Neuronal stem cell (in vitro differentiated cells): ENCODE results near the gene CACNB4.

ENCODE experiments used
- DNase-seq: peaks from one replicate; pipeline ENCODE4 v3.0.0-alpha.2; 2013; ENCODE audit warnings: low spot score
- H2AFZ ChIP-seq: one replicate; pipeline ENCODE4 v1.6.1; 2013; ENCODE audit warnings: mild to moderate bottlenecking, low read length, inconsistent platforms
- H2AK5ac ChIP-seq: 2 replicates; pipeline ENCODE4 v1.6.1; 2013; ENCODE audit warnings: low read depth, mild to moderate bottlenecking, inconsistent platforms, low read length, moderate library complexity, mixed read lengths
- H2BK120ac ChIP-seq: 2 replicates; pipeline ENCODE4 v1.6.1; 2013; ENCODE audit warnings: low read depth, mild to moderate bottlenecking, inconsistent platforms, low read length, moderate library complexity, mixed read lengths
- H2BK12ac ChIP-seq: one replicate; pipeline ENCODE4 v1.6.1; 2013; ENCODE audit warnings: low read length, inconsistent platforms
- H2BK15ac ChIP-seq: 2 replicates; pipeline ENCODE4 v1.6.1; 2013; ENCODE audit warnings: mild to moderate bottlenecking, low read length, inconsistent platforms, mixed read lengths
- H2BK5ac ChIP-seq: one replicate; pipeline ENCODE4 v1.6.1; 2013; ENCODE audit warnings: inconsistent platforms, mild to moderate bottlenecking, low read length, moderate library complexity
- H3K14ac ChIP-seq: one replicate; pipeline ENCODE4 v1.6.1; 2013; ENCODE audit warnings: low read length, inconsistent platforms
- H3K18ac ChIP-seq: 2 replicates; pipeline ENCODE4 v1.6.1; 2013; ENCODE audit warnings: low read length, inconsistent platforms
- H3K23ac ChIP-seq: 2 replicates; pipeline ENCODE4 v1.6.1; 2013; ENCODE audit warnings: low read depth, mild to moderate bottlenecking, mixed read lengths, low read length, inconsistent platforms; ENCODE audit not compliant: poor library complexity
- H3K27ac ChIP-seq: replicated peaks from 3 replicates; pipeline ENCODE4 v1.5.1; 2013; ENCODE audit warnings: low read length, inconsistent platforms
- H3K27me3 ChIP-seq, 3 experiments: 2 replicates each; pipeline ENCODE4 v1.6.1; 2013; ENCODE audit warnings: low read length in 3 of 3, mild to moderate bottlenecking in 2 of 3, inconsistent platforms in 1 of 3, low read depth in 1 of 3, mixed read lengths in 1 of 3, moderate library complexity in 1 of 3; ENCODE audit not compliant: control insufficient read depth in 3 of 3, insufficient read depth in 3 of 3
- H3K36me3 ChIP-seq, 2 donors: replicated peaks in 1 of 2; 2 replicates each; pipeline ENCODE4 v1.6.1; 2013; ENCODE audit warnings: low read length in 2 of 2; ENCODE audit not compliant: control insufficient read depth in 2 of 2, insufficient read depth in 2 of 2
- H3K4ac ChIP-seq: 2 replicates; pipeline ENCODE4 v1.6.1; 2013; ENCODE audit warnings: inconsistent platforms, mild to moderate bottlenecking, low read length, moderate library complexity
- H3K4me1 ChIP-seq, 2 donors: 1 replicate in 1 of 2; 2 replicates in 1 of 2; pipeline ENCODE4 v1.6.1; 2013; ENCODE audit warnings: low read length in 2 of 2, low read depth in 1 of 2; ENCODE audit not compliant: control insufficient read depth in 2 of 2, insufficient read depth in 1 of 2
- H3K4me2 ChIP-seq: one replicate; pipeline ENCODE4 v1.6.1; 2013; ENCODE audit warnings: mild to moderate bottlenecking, low read length, inconsistent platforms; ENCODE audit not compliant: insufficient read depth, poor library complexity, severe bottlenecking
- H3K4me3 ChIP-seq, 2 donors: 2 replicates each; pipeline ENCODE4 v1.5.1; 2013; ENCODE audit warnings: low read length in 2 of 2, mild to moderate bottlenecking in 2 of 2, inconsistent platforms in 1 of 2, moderate library complexity in 1 of 2
- H3K79me1 ChIP-seq: one replicate; pipeline ENCODE4 v1.6.1; 2013; ENCODE audit warnings: low read depth, mild to moderate bottlenecking, inconsistent platforms, low read length, moderate library complexity
- H3K9ac ChIP-seq: one replicate; pipeline ENCODE4 v1.6.1; 2013; ENCODE audit warnings: mild to moderate bottlenecking, low read depth, low read length, inconsistent platforms; ENCODE audit not compliant: poor library complexity
- H3K9me3 ChIP-seq, 2 donors: replicated peaks in 1 of 2; 2 replicates each; pipeline versions ENCODE3 to v1.6.1; 2013; ENCODE audit warnings: low read length in 2 of 2, mild to moderate bottlenecking in 2 of 2, inconsistent platforms in 1 of 2, low read depth in 1 of 2, mixed read lengths in 1 of 2, moderate library complexity in 1 of 2; ENCODE audit not compliant: control insufficient read depth in 2 of 2, insufficient read depth in 1 of 2
- H4K8ac ChIP-seq: one replicate; pipeline ENCODE4 v1.6.1; 2013; ENCODE audit warnings: low read depth, mild to moderate bottlenecking, inconsistent platforms, low read length, moderate library complexity
- H4K91ac ChIP-seq: one replicate; pipeline ENCODE4 v1.6.1; 2013; ENCODE audit warnings: low read length, low read depth, mild to moderate bottlenecking, inconsistent platforms; ENCODE audit not compliant: poor library complexity
- WGBS, 2 donors: extraction: QIAGEN DNeasy Blood & Tissue Kit; methylation state at CpG; one replicate each; pipeline ENCODE4 v1.1.7; 2013; ENCODE audit warnings: missing lambda C conversion rate in 2 of 2, mixed read lengths in 1 of 2; ENCODE audit not compliant: insufficient read length in 2 of 2, insufficient replicate concordance in 1 of 2; ENCODE audit errors: extremely low coverage in 2 of 2; 5-methylcytosine and 5-hydroxymethylcytosine counted together

The CACNB4 gene

DNA sequence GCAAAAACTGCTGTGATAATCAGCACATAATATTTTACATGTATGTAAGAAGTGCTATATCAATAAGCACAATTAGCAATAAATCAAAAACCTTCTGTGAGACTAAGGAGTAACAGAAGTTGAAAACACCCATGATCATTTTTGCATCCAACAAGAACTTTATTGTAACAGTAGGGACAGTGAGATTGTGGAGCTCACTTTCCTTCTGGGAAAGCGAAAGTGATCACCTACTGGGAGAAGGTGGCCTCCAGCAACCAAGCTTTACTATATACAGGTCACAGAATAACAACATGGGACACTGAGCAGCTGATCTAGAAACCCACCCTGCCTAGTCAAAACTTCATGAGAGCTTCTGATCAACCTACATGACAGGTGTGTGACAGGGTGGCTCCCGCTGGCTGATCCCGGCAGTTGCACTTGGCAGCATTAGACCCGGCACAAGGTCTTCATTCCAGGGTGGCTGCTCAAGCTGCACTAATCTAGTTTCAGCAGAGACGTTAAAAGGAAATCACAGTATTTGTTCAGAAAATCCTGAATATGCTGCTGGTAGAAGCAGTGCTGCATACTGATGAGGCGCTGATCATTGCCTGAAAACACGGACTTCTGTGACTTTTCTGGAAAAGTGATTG is 207.2 kb downstream of the CACNB4 start:
- H4K91ac ChIP-seq = no peak overlapping the region
- H3K27ac ChIP-seq = no peak overlapping the region
- no peak overlapping the region for H3K4me2 ChIP-seq
- H3K9ac ChIP-seq = no peak overlapping the region
- peaks cover 0 to 1% of the 10 kb centered on the region in 2 donors for H3K36me3 ChIP-seq
- H2BK12ac ChIP-seq = no peak overlapping the region
- H3K79me1 ChIP-seq = no peaks in the 10 kb centered on the region
- H4K8ac ChIP-seq = no peak overlapping the region
- H3K9me3 ChIP-seq = peaks cover 2 to 6% of the 10 kb centered on the region in 2 donors
- no peak overlapping the region for H2AK5ac ChIP-seq
- H3K4ac ChIP-seq = no peak overlapping the region
- H2BK120ac ChIP-seq = no peak overlapping the region
- no peak overlapping the region for H3K18ac ChIP-seq
- H2BK5ac ChIP-seq = no peak overlapping the region
- H3K4me1 ChIP-seq = peaks cover 0 to 7% of the 10 kb centered on the region in 2 donors
- no peaks in the 10 kb centered on the region for H3K27me3 ChIP-seq
- WGBS, 2 donors = no CpG with 5 or more reads among the region's 7 CpGs
- no peak for DNase-seq
- no peak overlapping the region for H3K23ac ChIP-seq
- no peak overlapping the region for H3K14ac ChIP-seq
- no peak overlapping the region for H2BK15ac ChIP-seq
- no peak overlapping the region for H3K4me3 ChIP-seq
- no peak overlapping the region for H2AFZ ChIP-seq

DNA sequence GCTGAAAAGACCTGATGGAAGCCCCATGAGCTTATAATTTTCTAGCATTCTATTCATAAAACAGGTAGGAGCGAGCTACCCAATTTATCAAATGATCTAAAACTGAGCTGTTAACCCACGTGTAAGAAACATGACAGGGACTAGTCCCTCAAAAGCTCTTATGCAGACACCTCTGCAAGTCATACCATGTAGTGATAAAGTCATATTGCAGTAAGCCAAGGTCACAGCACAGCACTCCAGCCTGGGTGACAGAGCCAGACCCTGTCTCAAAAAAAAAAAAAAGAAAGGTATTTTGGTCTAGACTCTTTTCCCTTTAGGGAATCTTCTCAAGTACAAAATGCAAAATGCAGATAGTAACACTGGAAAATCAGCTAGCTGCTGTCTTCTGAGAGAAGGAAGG is 211.7 kb downstream of the CACNB4 start:
- Histone ChIP-seq H3K18ac (no peak overlapping the region), H2BK15ac (no peak overlapping the region), H2AK5ac (no peak overlapping the region), H3K9ac (no peak overlapping the region), H2BK120ac (no peak overlapping the region), H2BK5ac (no peak overlapping the region), H2AFZ (no peak overlapping the region), H3K9me3 (no peaks in the 10 kb centered on the region), H4K8ac (no peak overlapping the region), H4K91ac (no peak overlapping the region), H3K23ac (no peak overlapping the region), H3K27me3 (no peaks in the 10 kb centered on the region), H3K4ac (no peak overlapping the region), H3K4me2 (no peak overlapping the region), H3K27ac (no peak overlapping the region), H3K4me1 (peaks cover 0 to 7% of the 10 kb centered on the region in 2 donors), H3K36me3 (peaks cover 0 to 6% of the 10 kb centered on the region in 2 donors), H3K79me1 (no peaks in the 10 kb centered on the region), H2BK12ac (no peak overlapping the region), H3K4me3 (no peak overlapping the region), H3K14ac (no peak overlapping the region)
- DNase-seq = no peak
- WGBS, 2 donors = no CpG with 5 or more reads among the region's 2 CpGs

DNA sequence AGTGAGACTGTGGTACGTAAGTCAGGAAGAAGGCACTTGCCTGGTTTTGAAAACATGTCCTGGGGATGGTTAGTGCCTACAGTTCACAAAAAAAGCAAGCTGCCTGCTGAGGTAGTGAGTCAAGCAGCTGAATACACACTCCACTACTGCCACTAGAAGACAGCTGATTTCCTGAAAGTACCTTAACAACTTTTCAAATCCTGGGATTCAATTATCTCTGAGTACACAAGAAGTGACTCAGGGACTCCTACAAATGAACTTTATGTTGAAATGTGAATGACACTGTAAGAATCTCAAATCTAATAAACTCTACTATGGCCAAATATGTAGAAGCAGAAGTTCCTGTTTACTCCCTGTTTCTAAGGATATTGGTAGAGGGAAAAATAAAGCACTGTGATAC is 212.6 kb downstream of the CACNB4 start:
- Histone ChIP-seq H4K8ac (no peak overlapping the region), H3K14ac (no peak overlapping the region), H3K36me3 (peaks cover 0 to 7% of the 10 kb centered on the region in 2 donors), H4K91ac (no peak overlapping the region), H3K4me2 (no peak overlapping the region), H3K23ac (no peak overlapping the region), H3K79me1 (no peaks in the 10 kb centered on the region), H3K9me3 (no peaks in the 10 kb centered on the region), H3K4ac (no peak overlapping the region), H3K18ac (no peak overlapping the region), H3K4me3 (no peak overlapping the region), H2BK15ac (no peak overlapping the region), H2BK12ac (no peak overlapping the region), H2BK120ac (no peak overlapping the region), H2AFZ (no peak overlapping the region), H3K9ac (no peak overlapping the region), H3K27me3 (no peaks in the 10 kb centered on the region), H3K4me1 (no peaks in the 10 kb centered on the region), H3K27ac (no peak overlapping the region), H2AK5ac (no peak overlapping the region), H2BK5ac (no peak overlapping the region)
- WGBS, 2 donors = no CpG with 5 or more reads among the region's 1 CpG
- DNase-seq = no peak

DNA sequence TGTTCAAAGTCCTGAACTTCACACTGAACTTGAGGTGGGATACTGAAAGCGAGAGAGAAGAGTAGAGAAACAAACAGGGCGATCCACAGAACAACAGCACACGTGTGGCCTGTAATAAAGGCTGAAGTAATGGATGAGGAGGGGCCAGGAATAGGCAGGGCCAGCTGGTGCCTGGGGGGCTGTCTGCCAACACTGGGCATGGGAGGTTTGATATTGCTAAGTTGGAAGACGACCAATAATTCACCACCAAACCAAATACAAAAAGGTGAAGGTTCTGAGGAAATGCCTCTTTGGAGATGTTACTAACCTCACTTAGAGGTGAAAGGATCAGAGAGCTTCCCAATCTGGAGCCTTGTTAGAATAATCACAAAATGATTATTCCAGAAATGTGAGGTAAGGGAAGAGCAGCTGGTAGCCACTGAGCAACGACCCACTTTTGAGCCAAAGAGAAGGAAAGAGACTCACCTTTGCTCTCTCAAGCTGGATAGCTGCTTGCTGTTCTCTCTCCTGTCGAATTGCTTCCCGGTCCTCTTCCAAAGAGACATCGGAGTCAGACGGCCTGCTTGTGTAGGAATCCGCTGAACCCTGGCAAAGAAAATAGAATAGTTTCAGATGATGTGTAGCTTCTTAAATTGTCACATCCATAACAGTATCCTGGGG is 215.9 kb downstream of the CACNB4 start:
- Histone ChIP-seq H3K27me3 (no peaks in the 10 kb centered on the region), H3K4me1 (no peaks in the 10 kb centered on the region), H3K79me1 (no peaks in the 10 kb centered on the region), H3K18ac (no peak overlapping the region), H3K9me3 (no peaks in the 10 kb centered on the region), H3K4me2 (no peak overlapping the region), H4K8ac (no peak overlapping the region), H3K4me3 (no peak overlapping the region), H3K27ac (no peak overlapping the region), H3K9ac (no peak overlapping the region), H2BK15ac (no peak overlapping the region), H2AK5ac (no peak overlapping the region), H2BK120ac (no peak overlapping the region), H2BK12ac (no peak overlapping the region), H3K36me3 (peaks cover 4 to 25% of the 10 kb centered on the region in 2 donors), H3K14ac (no peak overlapping the region), H4K91ac (no peak overlapping the region), H3K23ac (no peak overlapping the region), H2AFZ (no peak overlapping the region), H2BK5ac (no peak overlapping the region), H3K4ac (no peak overlapping the region)
- no CpG with 5 or more reads among the region's 10 CpGs for WGBS, 2 donors
- DNase-seq = no peak
